Activated CD4-positive, CD25-positive, alpha-beta regulatory T cell treated with anti-CD3 and anti-CD28 coated beads, Interleukin-2, amount 50 U/mL, for 24 hours (primary cell): ENCODE measurements around the gene FAAH2.
A peak's percentile ranks its signal among the peaks of the same experiment; 100 is the strongest.
"Not testable (repeated sequence)": the region's sequence is repeated elsewhere in the genome, so short reads cannot be mapped to it uniquely, and the experiment has no call there.

Experiments
- ATAC-seq, 2 donors: fragments of 150-1000 bp; cut with Tn5 transposase; one replicate each; pipeline ENCODE4 v1.10.0; 2021; ENCODE audit warnings: mild to moderate bottlenecking in 1 of 2, moderate library complexity in 1 of 2

The FAAH2 gene

GRCh38 chrX:57286507-57287251 is at the start of gene FAAH2:
FAAH2 (plus strand) TSS chrX:57286706; CDS start chrX:57286826, 120 bp downstream.
- ATAC-seq, result peak; percentile 76 to 83

GRCh38 chrX:57241967-57242366 is 44.5 kb upstream of the FAAH2 start:
- no peak for ATAC-seq

GRCh38 chrX:57251965-57252364 is 34.5 kb upstream of the FAAH2 start:
- no peak for ATAC-seq

GRCh38 chrX:57265126-57265525 is 21.4 kb upstream of the FAAH2 start:
- ATAC-seq, result no peak

GRCh38 chrX:57266275-57266674 is 20.2 kb upstream of the FAAH2 start:
- ATAC-seq, result no peak

- no peak for ATAC-seq
Observed at GRCh38 chrX:57266871-57267270, 19.6 kb upstream of the FAAH2 start.

- ATAC-seq, result no peak
Observed at GRCh38 chrX:57267308-57267707, 19.2 kb upstream of the FAAH2 start.

- ATAC-seq, result no peak
Observed at GRCh38 chrX:57270980-57271379, 15.5 kb upstream of the FAAH2 start.

GRCh38 chrX:57282568-57282967 is 3.9 kb upstream of the FAAH2 start:
- no peak for ATAC-seq

GRCh38 chrX:57285001-57285400 is 1.5 kb upstream of the FAAH2 start:
- no peak for ATAC-seq

- ATAC-seq, result peak; percentile 34 to 45
Observed at GRCh38 chrX:57289089-57289488, 2.6 kb downstream of the FAAH2 start.

- no peak for ATAC-seq
Observed at GRCh38 chrX:57294961-57295360, 8.5 kb downstream of the FAAH2 start.

- not testable (repeated sequence) for ATAC-seq
Observed at GRCh38 chrX:57295679-57296078, 9.2 kb downstream of the FAAH2 start.

- ATAC-seq, result no peak
Observed at GRCh38 chrX:57313583-57314215, 27.2 kb downstream of the FAAH2 start.

GRCh38 chrX:57329008-57329407 is 42.5 kb downstream of the FAAH2 start:
- ATAC-seq, result no peak

- not testable (repeated sequence) for ATAC-seq
Observed at GRCh38 chrX:57335790-57336189, 49.3 kb downstream of the FAAH2 start.

- no peak for ATAC-seq
Observed at GRCh38 chrX:57353472-57354132, 67.1 kb downstream of the FAAH2 start.

- ATAC-seq, result no peak
Observed at GRCh38 chrX:57364145-57364544, 77.6 kb downstream of the FAAH2 start.

GRCh38 chrX:57366430-57366829 is 79.9 kb downstream of the FAAH2 start:
- ATAC-seq, result no peak

GRCh38 chrX:57367649-57368048 is 81.1 kb downstream of the FAAH2 start:
- ATAC-seq, result no peak

- no peak for ATAC-seq
Observed at GRCh38 chrX:57368158-57368557, 81.7 kb downstream of the FAAH2 start.

GRCh38 chrX:57379296-57379695 is 92.8 kb downstream of the FAAH2 start:
- peak in 1 of 2 donors; percentile 36 for ATAC-seq

- ATAC-seq, result peak; percentile 61 to 77
Observed at GRCh38 chrX:57380026-57380796, 93.7 kb downstream of the FAAH2 start.
